ES-I3 (cell line): ENCODE results near the gene NR0B1.

ENCODE experiments used
- H3K36me3 ChIP-seq: 2 replicates; pipeline ENCODE4 v1.6.1; 2013; ENCODE audit warnings: mild to moderate bottlenecking, low read length, control low read depth, moderate library complexity; ENCODE audit not compliant: insufficient read depth
- H3K4me1 ChIP-seq: 2 replicates; pipeline ENCODE4 v1.6.1; 2013; ENCODE audit warnings: mild to moderate bottlenecking, control low read depth, low read length; ENCODE audit not compliant: insufficient read depth
- H3K9ac ChIP-seq: 2 replicates; pipeline ENCODE4 v1.6.1; 2013; ENCODE audit warnings: low read depth, mild to moderate bottlenecking, low read length, moderate library complexity
- H3K9me3 ChIP-seq: 2 replicates; pipeline ENCODE4 v1.6.1; 2013; ENCODE audit warnings: mild to moderate bottlenecking, low read length, moderate library complexity; ENCODE audit not compliant: control insufficient read depth, insufficient read depth

The NR0B1 gene

DNA sequence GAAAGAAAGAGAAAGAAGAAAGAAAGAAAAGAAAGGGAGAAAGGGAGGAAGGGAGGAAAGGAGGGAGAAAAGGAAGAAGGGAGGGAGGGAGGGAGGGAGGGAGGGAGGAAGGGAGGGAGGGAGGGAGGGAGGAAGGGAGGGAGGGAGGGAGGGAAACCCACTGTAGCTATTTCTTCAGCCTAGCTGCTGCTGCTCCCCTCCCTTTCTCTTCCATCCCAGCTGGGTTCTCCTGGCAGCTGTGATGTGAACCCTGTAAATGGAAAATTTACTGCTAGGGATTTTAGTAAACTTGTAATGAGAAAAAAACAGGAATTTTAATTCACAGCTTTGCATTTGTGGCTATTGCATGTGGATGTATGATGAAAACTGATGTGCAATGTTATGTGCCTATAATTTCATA, 8.0 kb downstream of the NR0B1 start:
- Histone ChIP-seq H3K4me1 (peaks cover 14% of the 10 kb centered on the region), H3K36me3 (no peaks in the 10 kb centered on the region), H3K9ac (no peak overlapping the region), H3K9me3 (no peaks in the 10 kb centered on the region)

GRCh38 chrX:30296408-30297254, 12.6 kb downstream of the NR0B1 start:
- Histone ChIP-seq H3K9ac (no peak overlapping the region), H3K4me1 (no peaks in the 10 kb centered on the region), H3K9me3 (no peaks in the 10 kb centered on the region)

DNA sequence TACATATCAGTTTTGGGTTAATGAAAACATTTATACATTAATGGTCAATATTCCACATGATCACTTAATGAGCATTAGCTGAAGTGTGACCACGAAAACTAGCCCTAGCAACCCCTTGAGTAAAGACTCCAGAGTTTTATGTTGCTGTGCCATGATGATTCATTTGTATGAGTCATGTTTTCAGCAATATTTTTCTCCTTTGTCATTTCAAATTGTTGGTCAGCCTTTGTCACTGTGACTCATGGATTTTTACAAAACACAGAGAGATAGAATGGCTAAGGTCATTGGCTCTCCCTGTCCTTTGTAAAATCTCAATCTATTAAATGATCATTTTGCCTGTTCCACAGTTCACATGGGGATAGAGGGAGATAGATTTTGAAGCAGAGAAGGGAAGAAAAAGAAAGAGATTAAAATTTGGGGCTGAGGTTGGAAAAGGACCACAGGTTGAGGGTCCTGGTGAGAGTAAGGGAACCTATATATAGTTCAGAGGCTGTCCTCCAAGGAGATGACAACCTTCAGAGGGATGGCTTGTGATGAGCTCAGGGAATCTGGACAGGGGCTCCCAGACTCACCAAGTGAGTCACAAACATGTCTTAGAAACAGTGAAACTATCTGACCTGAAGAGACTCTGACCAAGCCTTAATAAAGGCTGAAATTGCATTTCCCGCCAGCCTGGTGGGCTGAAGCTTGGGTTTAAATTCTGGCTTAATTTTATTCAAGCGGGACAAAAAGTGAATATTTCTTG, 25.6 kb downstream of the NR0B1 start:
- Histone ChIP-seq H3K9ac (no peak overlapping the region), H3K9me3 (no peaks in the 10 kb centered on the region), H3K36me3 (no peaks in the 10 kb centered on the region), H3K4me1 (peaks cover 14% of the 10 kb centered on the region; the same call in 1 of the 2 replicates)

More at GRCh38 chrX:30296408-30297254, 12.6 kb downstream of the NR0B1 start:
- H3K36me3 ChIP-seq, result no peaks in the 10 kb centered on the region

GRCh38 chrX:30282527-30282926, 26.7 kb downstream of the NR0B1 start:
- H3K36me3 ChIP-seq, result no peaks in the 10 kb centered on the region
- no peaks in the 10 kb centered on the region for H3K9me3 ChIP-seq
- H3K4me1 ChIP-seq, result peaks cover 14% of the 10 kb centered on the region; the same call in 1 of the 2 replicates
- no peak overlapping the region for H3K9ac ChIP-seq

DNA sequence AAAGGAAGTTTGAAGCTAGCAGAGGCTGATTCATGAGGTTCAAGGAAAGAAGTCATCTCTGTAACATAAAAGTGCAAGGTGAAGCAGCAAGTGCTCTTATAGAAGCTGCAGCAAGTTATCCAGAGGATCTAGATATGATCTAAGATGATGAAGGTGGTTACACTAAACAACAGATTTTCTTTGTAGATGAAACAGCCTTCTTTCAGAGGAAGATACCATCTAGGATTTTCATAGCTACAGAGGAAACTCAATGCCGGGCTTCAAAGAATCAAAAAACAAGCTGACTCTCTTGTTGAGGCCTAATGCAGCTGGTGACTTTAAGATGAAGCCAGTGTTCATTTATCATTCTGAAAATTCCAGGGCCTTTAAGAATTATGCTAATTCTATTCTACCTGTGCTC, 28.8 kb downstream of the NR0B1 start:
- Histone ChIP-seq H3K4me1 (peaks cover 14% of the 10 kb centered on the region; the same call in 1 of the 2 replicates), H3K36me3 (no peaks in the 10 kb centered on the region), H3K9ac (no peak overlapping the region), H3K9me3 (no peaks in the 10 kb centered on the region)

GRCh38 chrX:30278365-30278764, 30.8 kb downstream of the NR0B1 start:
- H3K36me3 ChIP-seq, result no peaks in the 10 kb centered on the region
- peaks cover 5% of the 10 kb centered on the region; the same call in 1 of the 2 replicates for H3K4me1 ChIP-seq
- H3K9me3 ChIP-seq, result no peaks in the 10 kb centered on the region
- H3K9ac ChIP-seq, result no peak overlapping the region

DNA sequence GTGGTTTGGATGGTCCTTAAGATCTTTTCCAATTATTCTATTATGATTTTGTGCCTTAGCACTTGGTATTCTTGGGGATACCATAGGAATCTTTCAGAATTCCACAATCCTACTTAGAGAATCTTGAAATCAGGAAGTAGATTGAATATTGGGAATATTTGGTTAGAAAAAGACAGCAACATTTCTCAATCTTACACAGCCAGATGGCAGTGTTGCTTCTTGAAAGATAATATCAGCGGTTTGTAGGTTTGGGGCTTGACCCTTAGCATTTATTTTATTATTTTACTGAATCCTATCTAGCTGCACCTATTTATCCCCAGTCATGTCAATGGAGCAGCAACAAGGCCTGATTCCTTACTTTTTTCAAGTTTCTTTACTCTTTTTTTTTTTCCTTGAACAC, 33.7 kb downstream of the NR0B1 start:
- Histone ChIP-seq H3K9me3 (no peaks in the 10 kb centered on the region), H3K9ac (no peak overlapping the region), H3K36me3 (no peaks in the 10 kb centered on the region), H3K4me1 (no peaks in the 10 kb centered on the region)

- Histone ChIP-seq H3K9ac (no peak overlapping the region), H3K36me3 (no peaks in the 10 kb centered on the region), H3K4me1 (no peaks in the 10 kb centered on the region), H3K9me3 (no peaks in the 10 kb centered on the region)
Observed at GRCh38 chrX:30270639-30271038, 38.6 kb downstream of the NR0B1 start.

DNA sequence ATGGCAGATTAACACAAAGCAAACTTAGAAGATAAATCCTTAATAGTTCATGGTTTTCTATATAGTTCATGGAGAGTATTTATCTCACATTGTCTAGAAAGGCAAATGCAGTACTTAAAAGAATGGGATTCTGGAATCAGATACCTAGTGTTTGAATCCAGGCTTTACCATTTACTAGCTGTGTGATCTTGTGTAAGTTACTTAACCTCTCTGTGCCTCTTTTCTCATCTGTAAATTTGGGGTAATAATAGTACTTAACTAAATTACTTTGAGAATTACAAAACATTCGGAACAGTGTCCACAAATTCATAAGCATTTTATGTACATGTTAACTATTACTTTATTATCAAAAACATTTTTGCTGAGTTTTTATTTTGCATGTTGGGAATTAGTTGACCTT, 46.4 kb downstream of the NR0B1 start:
- Histone ChIP-seq H3K9me3 (no peaks in the 10 kb centered on the region), H3K9ac (no peak overlapping the region), H3K4me1 (no peaks in the 10 kb centered on the region), H3K36me3 (no peaks in the 10 kb centered on the region)

- Histone ChIP-seq H3K9ac (no peak overlapping the region), H3K36me3 (no peaks in the 10 kb centered on the region), H3K9me3 (0 out of 2 replicates have a peak, but pooled peaks cover 4% of the 10 kb centered on the region), H3K4me1 (no peaks in the 10 kb centered on the region)
Observed at GRCh38 chrX:30261012-30261411, 48.2 kb downstream of the NR0B1 start.

GRCh38 chrX:30259927-30260326, 49.3 kb downstream of the NR0B1 start:
- no peaks in the 10 kb centered on the region for H3K36me3 ChIP-seq

More at GRCh38 chrX:30259927-30260326, 49.3 kb downstream of the NR0B1 start:
- H3K9ac ChIP-seq, result no peak overlapping the region
- H3K4me1 ChIP-seq, result no peaks in the 10 kb centered on the region
- 0 out of 2 replicates have a peak, but pooled peaks cover 7% of the 10 kb centered on the region for H3K9me3 ChIP-seq
